ENCODE results near the gene SNRPB2.

Gene SNRPB2

DNA sequence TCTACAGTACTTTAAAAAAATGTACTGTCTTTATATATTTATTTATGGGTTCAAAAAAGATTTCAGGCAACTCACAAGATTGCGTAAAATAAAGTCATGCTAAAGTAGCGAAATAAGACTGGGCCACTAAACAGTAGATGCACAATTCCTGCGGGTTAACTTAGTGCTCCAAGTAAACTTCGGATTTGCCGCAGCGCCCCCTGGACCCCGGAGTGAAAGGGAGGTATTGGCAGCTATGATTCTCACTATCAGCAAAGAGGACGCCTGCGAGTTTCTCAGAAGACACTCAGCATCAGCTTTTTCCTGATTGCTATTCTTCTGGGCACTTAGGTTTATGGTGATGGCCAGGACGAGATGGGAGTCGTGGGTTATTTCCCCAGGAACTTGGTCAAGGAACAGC is 19.7 kb downstream of the SNRPB2 start:
- H4K20me1 ChIP-seq (ENCODE audit: insufficient read depth, low read length, poor library complexity, severe bottlenecking) = no peaks in the 10 kb centered on the region
- H3K4me3 ChIP-seq (ENCODE audit: low read length, poor library complexity, severe bottlenecking) = no peak overlapping the region
- H3K9me2 ChIP-seq (replicated peaks; ENCODE audit: low read depth, low read length) = no peaks in the 10 kb centered on the region
- no peak for TF ChIP-seq EZH2phosphoT487 (IDR thresholded peaks at IDR 0.05; ENCODE audit: borderline replicate concordance)
- TF ChIP-seq, protein P1, sequence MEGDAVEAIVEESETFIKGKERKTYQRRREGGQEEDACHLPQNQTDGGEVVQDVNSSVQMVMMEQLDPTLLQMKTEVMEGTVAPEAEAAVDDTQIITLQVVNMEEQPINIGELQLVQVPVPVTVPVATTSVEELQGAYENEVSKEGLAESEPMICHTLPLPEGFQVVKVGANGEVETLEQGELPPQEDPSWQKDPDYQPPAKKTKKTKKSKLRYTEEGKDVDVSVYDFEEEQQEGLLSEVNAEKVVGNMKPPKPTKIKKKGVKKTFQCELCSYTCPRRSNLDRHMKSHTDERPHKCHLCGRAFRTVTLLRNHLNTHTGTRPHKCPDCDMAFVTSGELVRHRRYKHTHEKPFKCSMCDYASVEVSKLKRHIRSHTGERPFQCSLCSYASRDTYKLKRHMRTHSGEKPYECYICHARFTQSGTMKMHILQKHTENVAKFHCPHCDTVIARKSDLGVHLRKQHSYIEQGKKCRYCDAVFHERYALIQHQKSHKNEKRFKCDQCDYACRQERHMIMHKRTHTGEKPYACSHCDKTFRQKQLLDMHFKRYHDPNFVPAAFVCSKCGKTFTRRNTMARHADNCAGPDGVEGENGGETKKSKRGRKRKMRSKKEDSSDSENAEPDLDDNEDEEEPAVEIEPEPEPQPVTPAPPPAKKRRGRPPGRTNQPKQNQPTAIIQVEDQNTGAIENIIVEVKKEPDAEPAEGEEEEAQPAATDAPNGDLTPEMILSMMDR (conservative IDR thresholded peaks at IDR 0.05; ENCODE audit: low read length) = no peak
- H3K9me3 ChIP-seq (ENCODE audit: insufficient read depth, low read depth, low read length) = no peaks in the 10 kb centered on the region
- H3K4me1 ChIP-seq (ENCODE audit: insufficient read depth, low read length, poor library complexity, severe bottlenecking) = no peaks in the 10 kb centered on the region
- no peaks in the 10 kb centered on the region for H3F3A ChIP-seq (ENCODE audit: low read depth)
- no peaks in the 10 kb centered on the region for H3K36me3 ChIP-seq (ENCODE audit: insufficient read depth, low read length)
- peaks cover 4% of the 10 kb centered on the region for H3K27me3 ChIP-seq (ENCODE audit: insufficient read depth, low read length, poor library complexity, severe bottlenecking)
- H3K9ac ChIP-seq (ENCODE audit: low read depth, low read length, poor library complexity, severe bottlenecking) = no peak overlapping the region
- no peak overlapping the region for H3K4me2 ChIP-seq (ENCODE audit: low read depth, low read length, poor library complexity, severe bottlenecking)
- H2AFZ ChIP-seq (ENCODE audit: low read length) = no peak overlapping the region
- H3K79me2 ChIP-seq (ENCODE audit: insufficient read depth, low read length) = no peaks in the 10 kb centered on the region

GRCh38 chr20:16752082-16752481 is 22.3 kb downstream of the SNRPB2 start:
- H3F3A ChIP-seq (ENCODE audit: low read depth) = no peaks in the 10 kb centered on the region
- H3K79me2 ChIP-seq (ENCODE audit: insufficient read depth, low read length) = no peaks in the 10 kb centered on the region
- no peaks in the 10 kb centered on the region for H3K9me2 ChIP-seq (replicated peaks; ENCODE audit: low read depth, low read length)
- H3K9ac ChIP-seq (ENCODE audit: low read depth, low read length, poor library complexity, severe bottlenecking) = no peak overlapping the region
- H3K4me3 ChIP-seq (ENCODE audit: low read length, poor library complexity, severe bottlenecking) = no peak overlapping the region
- H3K4me1 ChIP-seq (ENCODE audit: insufficient read depth, low read length, poor library complexity, severe bottlenecking) = no peaks in the 10 kb centered on the region
- no peaks in the 10 kb centered on the region for H4K20me1 ChIP-seq (ENCODE audit: insufficient read depth, low read length, poor library complexity, severe bottlenecking)
- H3K27me3 ChIP-seq (ENCODE audit: insufficient read depth, low read length, poor library complexity, severe bottlenecking) = peaks cover 4% of the 10 kb centered on the region
- no peak for TF ChIP-seq EZH2phosphoT487 (IDR thresholded peaks at IDR 0.05; ENCODE audit: borderline replicate concordance)
- TF ChIP-seq, protein P1 (conservative IDR thresholded peaks at IDR 0.05; ENCODE audit: low read length) = no peak
- H3K9me3 ChIP-seq (ENCODE audit: insufficient read depth, low read depth, low read length) = peaks cover 2% of the 10 kb centered on the region; the same call in 1 of the 2 replicates
- no peak overlapping the region for H2AFZ ChIP-seq (ENCODE audit: low read length)
- H3K36me3 ChIP-seq (ENCODE audit: insufficient read depth, low read length) = no peaks in the 10 kb centered on the region
- no peak overlapping the region for H3K4me2 ChIP-seq (ENCODE audit: low read depth, low read length, poor library complexity, severe bottlenecking)

DNA sequence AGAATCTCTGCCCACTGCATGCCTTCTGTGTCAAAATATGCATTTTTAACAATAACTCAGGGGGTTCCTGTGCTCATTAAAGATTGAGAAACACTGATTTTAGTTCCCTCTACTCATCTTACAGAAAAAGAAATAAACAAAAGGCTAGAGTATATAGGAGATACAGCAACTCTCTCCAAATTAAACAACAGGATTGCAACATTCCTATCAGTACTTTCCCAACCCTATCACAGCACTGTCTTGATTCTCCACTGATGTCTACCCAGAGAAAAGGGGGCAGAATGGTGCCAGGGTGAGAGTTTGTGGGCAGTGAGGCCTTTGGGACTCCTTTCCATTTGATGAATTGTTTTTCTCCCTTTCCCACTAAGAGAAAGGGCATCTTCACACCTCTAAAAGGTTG is 23.1 kb downstream of the SNRPB2 start:
- H3K4me3 ChIP-seq (ENCODE audit: low read length, poor library complexity, severe bottlenecking) = no peak overlapping the region
- no peaks in the 10 kb centered on the region for H3K36me3 ChIP-seq (ENCODE audit: insufficient read depth, low read length)
- H3K79me2 ChIP-seq (ENCODE audit: insufficient read depth, low read length) = no peaks in the 10 kb centered on the region
- H2AFZ ChIP-seq (ENCODE audit: low read length) = no peak overlapping the region
- no peak overlapping the region for H3K4me2 ChIP-seq (ENCODE audit: low read depth, low read length, poor library complexity, severe bottlenecking)
- H3K4me1 ChIP-seq (ENCODE audit: insufficient read depth, low read length, poor library complexity, severe bottlenecking) = no peaks in the 10 kb centered on the region
- no peak overlapping the region for H3K9ac ChIP-seq (ENCODE audit: low read depth, low read length, poor library complexity, severe bottlenecking)
- peaks cover 4% of the 10 kb centered on the region for H3K27me3 ChIP-seq (ENCODE audit: insufficient read depth, low read length, poor library complexity, severe bottlenecking)
- H3F3A ChIP-seq (ENCODE audit: low read depth) = no peaks in the 10 kb centered on the region
- TF ChIP-seq, protein P1 (conservative IDR thresholded peaks at IDR 0.05; ENCODE audit: low read length) = no peak
- no peak for TF ChIP-seq EZH2phosphoT487 (IDR thresholded peaks at IDR 0.05; ENCODE audit: borderline replicate concordance)
- peaks cover 2% of the 10 kb centered on the region; the same call in 1 of the 2 replicates for H3K9me3 ChIP-seq (ENCODE audit: insufficient read depth, low read depth, low read length)
- H3K9me2 ChIP-seq (replicated peaks; ENCODE audit: low read depth, low read length) = no peaks in the 10 kb centered on the region
- no peaks in the 10 kb centered on the region for H4K20me1 ChIP-seq (ENCODE audit: insufficient read depth, low read length, poor library complexity, severe bottlenecking)
